Urinary bladder (tissue), 4 donors: ENCODE results near the gene MAPK8IP3. TPM values are rescaled to one million over a fixed set of nuclear protein-coding genes. Genes with fewer than 3 reads are reported as not detected.

ENCODE experiments used
- DNase-seq: peaks from one replicate; pipeline ENCODE4 v3.0.0-alpha.2; 2015; ENCODE audit errors: extremely low spot score
- H3K27ac ChIP-seq: one replicate; pipeline ENCODE4 v1.5.1; 2013; ENCODE audit warnings: low read depth, mild to moderate bottlenecking, moderate library complexity
- H3K36me3 ChIP-seq: one replicate; pipeline ENCODE4 v1.6.1; 2013; ENCODE audit warnings: mild to moderate bottlenecking, moderate library complexity; ENCODE audit not compliant: insufficient read depth
- H3K4me1 ChIP-seq: one replicate; pipeline ENCODE4 v1.6.1; 2013; ENCODE audit warnings: mild to moderate bottlenecking, moderate library complexity; ENCODE audit not compliant: insufficient read depth
- H3K4me3 ChIP-seq: one replicate; pipeline ENCODE4 v1.5.1; 2013; ENCODE audit warnings: low read depth, low read length
- WGBS: extraction: QIAGEN DNeasy Blood & Tissue Kit; methylation state at CpG from one replicate; pipeline ENCODE4 v1.1.7; 2013; 5-methylcytosine and 5-hydroxymethylcytosine counted together
- polyA plus RNA-seq: library from polyadenylated mRNA; stranded (reverse); fragments of 200-250 nt; gene quantifications from one replicate; pipeline ENCODE4 v1.2.3, GENCODE V29; 2013
- total RNA-seq: library from RNA; depleted of rRNA; stranded (reverse); fragments of >200 nt; gene quantifications from one replicate; pipeline ENCODE4 v1.2.3, GENCODE V29; 2014
- donor health status: healthy with polysubstance abuse.
- donor health status: healthy.

Gene MAPK8IP3, protein sequence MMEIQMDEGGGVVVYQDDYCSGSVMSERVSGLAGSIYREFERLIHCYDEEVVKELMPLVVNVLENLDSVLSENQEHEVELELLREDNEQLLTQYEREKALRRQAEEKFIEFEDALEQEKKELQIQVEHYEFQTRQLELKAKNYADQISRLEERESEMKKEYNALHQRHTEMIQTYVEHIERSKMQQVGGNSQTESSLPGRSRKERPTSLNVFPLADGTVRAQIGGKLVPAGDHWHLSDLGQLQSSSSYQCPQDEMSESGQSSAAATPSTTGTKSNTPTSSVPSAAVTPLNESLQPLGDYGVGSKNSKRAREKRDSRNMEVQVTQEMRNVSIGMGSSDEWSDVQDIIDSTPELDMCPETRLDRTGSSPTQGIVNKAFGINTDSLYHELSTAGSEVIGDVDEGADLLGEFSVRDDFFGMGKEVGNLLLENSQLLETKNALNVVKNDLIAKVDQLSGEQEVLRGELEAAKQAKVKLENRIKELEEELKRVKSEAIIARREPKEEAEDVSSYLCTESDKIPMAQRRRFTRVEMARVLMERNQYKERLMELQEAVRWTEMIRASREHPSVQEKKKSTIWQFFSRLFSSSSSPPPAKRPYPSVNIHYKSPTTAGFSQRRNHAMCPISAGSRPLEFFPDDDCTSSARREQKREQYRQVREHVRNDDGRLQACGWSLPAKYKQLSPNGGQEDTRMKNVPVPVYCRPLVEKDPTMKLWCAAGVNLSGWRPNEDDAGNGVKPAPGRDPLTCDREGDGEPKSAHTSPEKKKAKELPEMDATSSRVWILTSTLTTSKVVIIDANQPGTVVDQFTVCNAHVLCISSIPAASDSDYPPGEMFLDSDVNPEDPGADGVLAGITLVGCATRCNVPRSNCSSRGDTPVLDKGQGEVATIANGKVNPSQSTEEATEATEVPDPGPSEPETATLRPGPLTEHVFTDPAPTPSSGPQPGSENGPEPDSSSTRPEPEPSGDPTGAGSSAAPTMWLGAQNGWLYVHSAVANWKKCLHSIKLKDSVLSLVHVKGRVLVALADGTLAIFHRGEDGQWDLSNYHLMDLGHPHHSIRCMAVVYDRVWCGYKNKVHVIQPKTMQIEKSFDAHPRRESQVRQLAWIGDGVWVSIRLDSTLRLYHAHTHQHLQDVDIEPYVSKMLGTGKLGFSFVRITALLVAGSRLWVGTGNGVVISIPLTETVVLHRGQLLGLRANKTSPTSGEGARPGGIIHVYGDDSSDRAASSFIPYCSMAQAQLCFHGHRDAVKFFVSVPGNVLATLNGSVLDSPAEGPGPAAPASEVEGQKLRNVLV (N-terminal part only)
- 36.8 TPM for total RNA-seq
- 47.0 TPM for polyA plus RNA-seq

DNA sequence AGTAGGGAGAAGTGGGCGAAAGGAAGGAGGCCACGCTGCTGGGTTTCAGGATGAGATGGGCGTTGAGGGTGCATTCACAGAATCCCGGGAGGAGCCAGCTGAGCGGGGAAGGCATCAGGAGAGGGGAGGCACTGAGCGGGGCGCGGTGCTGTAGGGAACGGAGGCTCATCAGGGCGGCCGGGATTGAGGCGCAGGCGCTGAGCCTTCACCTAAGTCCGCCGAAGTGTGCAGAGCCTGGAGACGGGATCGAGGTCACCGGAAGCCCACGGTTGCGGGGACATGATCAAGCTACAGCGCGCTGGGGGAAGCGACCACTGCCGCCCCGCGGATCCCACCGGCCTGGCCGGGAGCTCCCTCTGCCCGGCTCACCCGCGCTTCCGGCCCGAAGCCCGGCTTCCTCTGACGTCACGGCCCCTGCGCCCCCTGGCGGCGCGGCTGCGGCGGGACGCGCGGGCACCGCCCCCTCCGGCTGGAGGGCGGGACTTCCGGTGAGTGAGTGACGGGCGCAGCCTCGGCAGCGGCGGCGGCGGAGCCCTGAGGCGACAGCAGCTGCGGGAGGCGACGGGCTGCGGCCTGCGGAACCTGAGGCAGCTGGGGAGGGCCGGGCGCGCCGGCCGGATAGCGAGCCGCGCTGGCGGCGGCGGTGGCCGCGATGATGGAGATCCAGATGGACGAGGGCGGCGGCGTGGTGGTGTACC is at the start of gene MAPK8IP3:
MAPK8IP3 (plus strand) TSS at position 508 of the 698 bp plus-strand sequence; CDS start at position 653, 145 bp downstream.
- H3K27ac ChIP-seq: peak within 1 kb of the TSS; percentile 87
- peak; percentile 72 for DNase-seq
- peaks cover 2% of the 10 kb centered on the region for H3K4me1 ChIP-seq
- H3K36me3 ChIP-seq: no peaks in the 10 kb centered on the region
- WGBS: under 1% methylated on average over 79 of the region's 79 CpGs
- H3K4me3 ChIP-seq: peak within 1 kb of the TSS; percentile 81

DNA sequence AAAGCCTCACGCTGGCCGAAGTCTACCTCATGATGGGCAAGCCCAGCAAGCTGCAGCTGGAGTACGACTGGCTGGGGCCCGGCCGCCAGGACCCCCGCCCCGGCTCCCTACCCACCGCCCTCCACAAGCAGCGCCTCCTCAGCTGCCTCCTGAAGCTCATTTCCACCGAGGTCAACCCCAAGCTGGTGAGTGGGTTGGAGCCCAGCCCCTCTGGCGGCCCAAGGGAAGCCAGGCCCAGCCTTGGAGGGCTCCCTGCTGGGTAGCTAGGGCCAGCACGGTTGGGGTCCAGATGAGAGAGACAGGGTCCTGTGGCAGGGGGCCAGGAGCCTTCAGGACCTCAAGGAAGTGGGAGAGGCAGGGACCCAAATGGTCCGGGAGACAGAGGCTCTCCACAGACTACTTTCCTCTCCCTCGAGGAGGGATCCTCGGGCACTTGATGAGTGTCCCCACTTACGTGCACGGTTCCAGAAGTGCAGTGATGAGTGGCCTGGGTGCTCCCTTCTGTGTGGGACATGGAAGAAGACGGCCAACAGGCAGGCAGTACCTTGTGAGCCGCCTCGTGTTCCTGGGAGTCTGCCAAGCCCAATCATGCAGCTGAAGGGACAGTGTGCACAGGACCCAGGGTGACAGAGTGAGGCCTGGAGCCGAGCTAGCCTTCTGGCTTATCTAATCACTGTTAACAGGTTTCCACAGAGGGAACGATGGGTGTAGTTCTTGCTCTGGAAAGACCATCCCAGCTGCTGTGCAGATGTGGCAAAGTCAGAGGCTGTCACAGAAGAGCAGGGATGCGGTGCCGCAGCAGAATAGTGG is 49.0 kb upstream of the MAPK8IP3 start:
- no peak for DNase-seq
- Histone ChIP-seq H3K4me3 (no peak overlapping the region), H3K4me1 (no peaks in the 10 kb centered on the region), H3K27ac (no peak overlapping the region), H3K36me3 (peaks cover 13% of the 10 kb centered on the region)
- 91% methylated on average over 24 of the region's 24 CpGs for WGBS

DNA sequence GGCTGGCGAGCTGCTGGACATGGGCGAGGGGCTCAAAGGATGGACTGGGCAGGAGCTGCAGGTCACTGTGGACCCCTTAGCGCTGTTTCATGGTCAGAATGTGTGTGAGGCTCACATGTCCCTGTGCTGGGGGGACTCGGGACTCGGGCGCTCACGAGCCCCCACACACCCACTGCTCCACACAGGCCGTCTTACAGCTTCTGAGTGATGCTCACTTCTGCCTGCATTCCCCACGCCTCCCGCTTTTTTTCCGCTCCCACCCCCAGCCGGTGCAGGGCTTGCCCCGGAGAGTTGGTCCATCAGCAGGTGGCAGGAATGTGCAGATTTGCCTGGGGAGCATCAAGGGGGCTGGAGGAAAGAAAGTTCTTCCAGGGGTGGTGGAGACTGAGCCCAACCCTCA is 48.2 kb upstream of the MAPK8IP3 start:
- no peak for DNase-seq
- 90% methylated on average over 13 of the region's 13 CpGs for WGBS
- H3K4me3 ChIP-seq: no peak overlapping the region
- no peaks in the 10 kb centered on the region for H3K4me1 ChIP-seq
- no peak overlapping the region for H3K27ac ChIP-seq
- peaks cover 13% of the 10 kb centered on the region for H3K36me3 ChIP-seq

DNA sequence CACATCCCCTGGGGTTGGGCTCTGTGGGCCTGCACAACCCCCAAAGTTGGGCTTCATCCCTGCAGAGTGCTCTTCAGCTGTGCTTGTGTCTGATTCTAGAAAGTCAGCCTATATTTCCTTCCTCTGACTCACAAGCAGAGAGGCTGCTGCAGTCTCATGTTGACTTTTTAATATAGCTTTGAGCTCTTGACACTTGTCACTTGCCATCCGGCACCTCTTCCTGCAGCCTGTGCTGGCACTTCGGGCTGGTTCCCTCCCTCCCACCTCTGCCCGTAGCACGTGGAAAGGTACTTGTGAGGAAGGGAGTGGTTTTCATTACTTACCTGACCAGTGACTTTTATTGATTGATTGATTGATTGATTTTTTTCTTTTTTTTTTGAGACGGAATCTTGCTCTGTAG is 47.0 kb upstream of the MAPK8IP3 start:
- no peak overlapping the region for H3K4me3 ChIP-seq
- no peak for DNase-seq
- H3K4me1 ChIP-seq: no peaks in the 10 kb centered on the region
- H3K36me3 ChIP-seq: peaks cover 10% of the 10 kb centered on the region
- no peak overlapping the region for H3K27ac ChIP-seq
- WGBS: 89% methylated on average over 5 of the region's 5 CpGs

DNA sequence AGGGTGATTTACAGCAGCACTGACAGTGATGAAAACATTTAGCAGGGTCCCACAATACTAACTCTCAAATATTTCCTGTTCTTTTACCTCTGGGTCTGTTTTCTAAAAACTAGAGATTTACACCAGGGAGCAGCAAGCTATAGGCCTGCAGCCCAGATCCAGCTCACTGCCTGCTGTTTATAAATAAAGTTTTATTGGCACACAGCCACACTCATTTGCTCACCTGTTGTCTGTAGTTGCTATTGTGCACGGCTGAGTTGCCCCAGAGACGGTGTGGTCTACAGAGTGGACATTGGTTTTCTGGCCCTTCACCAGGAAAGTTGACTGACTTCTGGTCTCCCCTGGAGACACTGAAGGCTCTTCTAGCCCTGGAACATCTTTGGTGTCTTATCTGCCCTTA is 44.2 kb upstream of the MAPK8IP3 start:
- DNase-seq: no peak
- Histone ChIP-seq H3K27ac (no peak overlapping the region), H3K4me3 (no peak overlapping the region), H3K36me3 (peaks cover 4% of the 10 kb centered on the region), H3K4me1 (no peaks in the 10 kb centered on the region)
- WGBS: 87% methylated on average over 2 of the region's 2 CpGs

DNA sequence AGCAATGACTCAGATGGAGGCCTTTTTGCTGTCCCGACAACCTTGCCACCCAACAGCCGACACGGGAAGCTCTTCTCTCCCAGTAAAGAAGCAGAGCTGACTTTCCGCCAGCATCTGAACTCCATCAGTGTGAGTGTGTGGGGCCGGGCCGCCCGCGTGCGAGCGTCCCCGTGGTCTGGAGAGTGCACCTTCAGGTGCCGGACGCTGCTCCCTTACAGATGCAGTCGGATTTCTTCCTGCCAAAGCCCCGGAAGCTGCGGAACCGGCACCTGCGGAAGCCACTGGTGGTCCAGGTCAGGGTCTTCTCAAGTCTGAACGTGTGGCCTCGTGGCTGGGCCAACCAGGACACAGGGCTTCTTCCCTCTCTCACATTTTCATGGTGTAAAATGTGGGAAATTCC is 43.5 kb upstream of the MAPK8IP3 start:
- no peak overlapping the region for H3K4me3 ChIP-seq
- 95% methylated on average over 20 of the region's 20 CpGs for WGBS
- peaks cover 4% of the 10 kb centered on the region for H3K36me3 ChIP-seq
- no peak for DNase-seq
- no peaks in the 10 kb centered on the region for H3K4me1 ChIP-seq
- H3K27ac ChIP-seq: no peak overlapping the region

DNA sequence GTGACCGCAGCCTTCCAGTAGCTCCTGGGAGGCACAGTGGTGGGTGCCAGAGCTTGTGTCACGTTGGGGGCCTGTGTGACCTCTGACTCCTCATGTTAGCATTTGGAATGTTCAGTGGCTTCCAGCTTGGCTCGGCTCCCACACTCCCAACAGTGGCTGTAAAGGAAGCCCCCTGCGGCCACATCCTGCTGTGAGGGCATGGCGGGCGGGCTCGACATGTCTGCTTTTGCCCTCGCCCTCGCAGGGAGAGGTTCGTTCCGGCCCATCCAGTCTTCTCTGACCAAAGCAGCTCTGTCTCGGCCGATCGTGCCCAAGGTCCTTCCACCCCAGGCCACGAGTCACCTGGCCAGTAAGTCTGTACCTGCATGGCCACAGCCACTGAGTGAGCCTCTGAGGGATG is 40.2 kb upstream of the MAPK8IP3 start:
- Histone ChIP-seq H3K36me3 (peaks cover 4% of the 10 kb centered on the region), H3K4me1 (no peaks in the 10 kb centered on the region), H3K4me3 (no peak overlapping the region), H3K27ac (no peak overlapping the region)
- DNase-seq: no peak
- 93% methylated on average over 15 of the region's 15 CpGs for WGBS

DNA sequence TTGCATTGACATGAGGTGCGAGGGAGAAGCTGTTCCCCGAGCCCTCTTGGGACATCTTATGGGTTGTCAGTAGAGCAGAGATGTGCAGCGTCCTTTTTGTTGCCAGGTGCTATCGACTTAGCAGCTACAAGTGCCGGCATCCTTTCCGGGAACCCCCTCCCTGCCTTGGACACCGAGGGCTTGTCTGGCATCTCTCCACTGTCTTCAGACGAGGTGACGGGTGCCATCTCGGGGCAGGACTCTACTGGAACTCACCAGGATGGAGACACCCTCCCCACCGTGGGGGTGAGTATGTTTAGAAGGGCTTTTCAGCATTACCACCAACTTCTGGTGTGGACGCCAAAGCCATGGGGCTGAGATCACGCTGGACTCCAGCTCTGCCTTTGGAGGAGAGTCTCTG is 39.7 kb upstream of the MAPK8IP3 start:
- Histone ChIP-seq H3K27ac (no peak overlapping the region), H3K4me1 (no peaks in the 10 kb centered on the region), H3K36me3 (peaks cover 4% of the 10 kb centered on the region), H3K4me3 (no peak overlapping the region)
- 94% methylated on average over 13 of the region's 13 CpGs for WGBS
- no peak for DNase-seq

DNA sequence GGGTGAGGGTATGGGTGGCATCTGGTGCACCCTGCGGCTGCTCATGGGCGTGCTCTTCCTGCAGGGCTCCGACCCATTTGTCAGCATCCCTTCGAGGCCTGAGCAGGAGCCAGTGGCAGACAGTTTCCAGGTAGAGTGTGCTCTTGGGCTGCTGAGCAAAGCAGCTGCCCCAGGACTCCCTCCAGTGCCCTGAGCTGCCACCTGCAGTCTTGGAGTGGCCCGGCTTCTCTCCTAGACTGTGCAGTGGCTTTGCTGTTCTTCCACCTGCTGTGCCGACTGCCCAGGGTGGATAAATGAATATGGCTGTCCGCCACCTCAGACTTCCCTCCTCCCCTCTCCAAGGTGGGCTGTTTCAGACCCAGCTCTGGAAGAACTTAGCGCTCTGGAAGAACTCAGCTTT is 38.7 kb upstream of the MAPK8IP3 start:
- WGBS: 89% methylated on average over 8 of the region's 8 CpGs
- Histone ChIP-seq H3K36me3 (peaks cover 6% of the 10 kb centered on the region), H3K4me3 (no peak overlapping the region), H3K27ac (no peak overlapping the region), H3K4me1 (no peaks in the 10 kb centered on the region)
- DNase-seq: no peak

DNA sequence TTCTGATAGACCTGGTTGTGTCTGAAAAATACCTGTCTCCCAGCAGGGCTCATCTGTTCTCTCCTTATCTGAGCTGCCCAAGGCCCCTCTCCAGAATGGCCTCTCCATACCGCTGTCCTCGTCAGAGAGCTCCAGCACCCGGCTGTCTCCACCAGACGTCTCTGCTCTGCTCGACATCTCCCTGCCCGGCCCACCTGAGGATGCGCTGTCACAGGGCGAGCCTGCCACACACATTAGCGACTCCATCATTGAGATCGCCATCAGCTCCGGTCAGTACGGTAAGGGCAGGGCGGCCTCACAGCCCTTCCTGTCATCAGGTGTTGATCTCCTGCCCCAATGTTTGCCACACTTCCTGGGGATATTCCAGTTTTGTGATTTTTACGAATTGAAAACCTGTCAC is 38.1 kb upstream of the MAPK8IP3 start:
- H3K27ac ChIP-seq: no peak overlapping the region
- 96% methylated on average over 14 of the region's 14 CpGs for whole genome bisulfite sequencing
- H3K36me3 ChIP-seq: peaks cover 9% of the 10 kb centered on the region
- no peak for DNase-seq
- H3K4me1 ChIP-seq: no peaks in the 10 kb centered on the region
- H3K4me3 ChIP-seq: no peak overlapping the region

DNA sequence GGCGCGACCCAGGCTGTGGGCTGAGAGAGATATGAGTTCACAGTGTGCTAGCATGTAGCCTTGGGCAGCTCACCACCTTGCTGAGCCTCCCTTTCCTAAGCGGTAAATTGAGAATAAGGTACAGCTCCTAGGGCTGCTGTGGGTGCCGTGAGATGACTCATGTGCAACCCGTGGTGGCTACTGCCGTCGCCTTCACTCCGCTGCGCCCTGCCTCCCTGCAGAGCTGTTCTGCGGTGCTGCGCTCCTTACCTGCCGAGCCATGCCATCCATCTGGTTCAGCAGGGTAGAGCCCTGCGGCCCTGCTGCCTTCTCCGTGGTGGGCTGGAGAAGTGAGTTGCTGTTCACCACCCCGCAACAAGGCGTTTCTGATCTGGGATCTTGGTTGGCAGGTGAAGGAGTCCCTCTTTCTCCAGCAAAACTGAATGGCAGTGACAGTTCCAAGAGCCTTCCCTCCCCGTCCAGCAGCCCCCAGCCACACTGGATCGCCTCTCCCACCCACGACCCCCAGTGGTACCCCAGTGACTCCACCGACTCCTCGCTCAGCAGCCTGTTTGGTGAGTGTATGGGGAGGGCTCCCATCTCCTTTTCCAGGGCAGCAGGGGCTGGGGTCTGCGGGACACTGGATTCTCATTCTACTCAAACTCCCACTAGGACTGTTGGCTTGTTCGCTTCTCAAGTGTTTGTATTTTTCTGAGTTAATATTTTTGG is 37.2 kb upstream of the MAPK8IP3 start:
- Histone ChIP-seq H3K36me3 (peaks cover 9% of the 10 kb centered on the region), H3K4me3 (no peak overlapping the region), H3K4me1 (no peaks in the 10 kb centered on the region), H3K27ac (no peak overlapping the region)
- no peak for DNase-seq
- 95% methylated on average over 23 of the region's 23 CpGs for WGBS

DNA sequence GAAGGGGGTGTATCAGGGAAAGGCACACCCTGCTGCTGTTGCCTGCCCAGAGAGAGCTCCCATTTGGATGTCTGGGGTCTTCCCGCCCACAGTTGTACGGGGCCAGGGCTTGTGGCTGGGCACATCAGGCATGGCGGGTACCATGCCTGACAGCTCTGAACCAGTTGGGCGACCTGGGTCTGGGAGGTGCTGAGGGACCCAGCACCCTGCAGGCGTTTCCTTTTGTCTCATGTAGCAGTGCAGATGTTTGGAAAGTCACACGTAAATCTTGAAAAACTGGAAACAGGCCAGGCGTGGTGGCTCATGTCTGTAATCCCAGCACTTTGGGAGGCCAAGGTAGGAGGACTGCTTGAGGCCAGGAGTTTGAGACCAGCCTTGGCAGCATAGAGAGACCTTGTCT is 36.3 kb upstream of the MAPK8IP3 start:
- H3K4me1 ChIP-seq: no peaks in the 10 kb centered on the region
- no peak overlapping the region for H3K27ac ChIP-seq
- WGBS: 91% methylated on average over 7 of the region's 7 CpGs
- H3K36me3 ChIP-seq: peaks cover 7% of the 10 kb centered on the region
- DNase-seq: no peak
- H3K4me3 ChIP-seq: no peak overlapping the region
